Ramos (cell line): Measurements from ENCODE around the gene CT47A7.
"Not testable (repeated sequence)": the region's sequence is repeated elsewhere in the genome, so short reads cannot be mapped to it uniquely, and the experiment has no call there.

Experiments
- in situ Hi-C: fragments of 300-500 bp; cut with MboI; formaldehyde crosslinking; loops from one replicate; pipeline ENCODE4 v1.14.3; 2022; ENCODE audit warnings: low sequenced_read_pairs; ENCODE audit not compliant: unreplicated experiment

CT47A7 gene

GRCh38 chrX:120956500-120956899 lies at the start of gene CT47A7:
TSS of gene CT47A7 (minus strand) at chrX:120956600. CDS start at chrX:120956345, 255 bp downstream.
- in situ Hi-C loops, result not testable (repeated sequence)

- in situ Hi-C loops, result no loop called here
These were observed 44.2 kb upstream of the CT47A7 start for GRCh38 chrX:121000589-121000988.

DNA sequence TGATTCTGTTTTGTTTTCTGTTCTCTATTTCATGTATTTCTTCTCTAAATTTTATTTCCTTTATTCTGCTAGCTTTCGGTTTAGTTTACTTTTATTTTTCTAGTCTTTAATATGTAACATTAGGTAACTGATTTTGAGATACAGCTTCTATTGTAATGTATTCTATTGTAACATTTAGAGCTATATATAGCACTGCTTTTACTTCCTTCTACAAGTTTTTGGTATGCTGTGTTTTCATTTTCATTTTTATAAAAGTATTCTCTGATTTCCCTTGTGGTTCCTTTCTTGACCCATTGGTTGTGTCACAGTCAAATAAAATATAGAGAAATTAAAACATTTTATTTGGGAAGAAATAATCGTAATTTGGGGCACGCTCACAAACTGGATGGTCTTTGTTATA lies 43.0 kb upstream of the CT47A7 start:
- in situ Hi-C loops, result no loop called here

DNA sequence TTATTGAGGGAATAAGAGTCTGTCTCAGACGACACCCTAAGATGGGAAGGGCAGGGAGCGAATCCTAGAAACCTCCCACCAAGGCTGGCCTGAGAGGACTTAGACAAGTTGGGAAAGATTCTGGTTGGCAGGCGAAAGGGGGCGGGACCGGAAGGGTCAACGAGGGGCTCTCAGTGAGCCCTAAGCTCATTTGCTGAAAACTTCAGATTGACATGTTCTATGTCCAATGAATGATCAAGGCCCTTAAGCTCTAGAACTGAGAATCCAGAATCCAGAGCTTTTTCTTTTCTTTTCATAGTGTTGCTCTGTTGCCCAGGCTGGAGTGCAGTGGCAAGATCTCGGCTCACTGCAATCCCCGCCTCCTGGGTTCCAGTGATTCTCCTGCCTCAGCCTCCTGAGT lies 29.3 kb upstream of the CT47A7 start, which contains the start of gene CT47A1:
Gene CT47A1, minus strand, starts transcription at position 101 of the 400 bp plus-strand sequence. CDS start 231 bp downstream, outside the sequence.
- in situ Hi-C loops, result not testable (repeated sequence)
